ENCODE data around the gene UGT1A7. TPM values are rescaled to one million over a fixed set of nuclear protein-coding genes. Genes with fewer than 3 reads are reported as not detected.

UGT1A7 gene
- polyA plus RNA-seq, 1 donor from 2014 or later: not detected

DNA sequence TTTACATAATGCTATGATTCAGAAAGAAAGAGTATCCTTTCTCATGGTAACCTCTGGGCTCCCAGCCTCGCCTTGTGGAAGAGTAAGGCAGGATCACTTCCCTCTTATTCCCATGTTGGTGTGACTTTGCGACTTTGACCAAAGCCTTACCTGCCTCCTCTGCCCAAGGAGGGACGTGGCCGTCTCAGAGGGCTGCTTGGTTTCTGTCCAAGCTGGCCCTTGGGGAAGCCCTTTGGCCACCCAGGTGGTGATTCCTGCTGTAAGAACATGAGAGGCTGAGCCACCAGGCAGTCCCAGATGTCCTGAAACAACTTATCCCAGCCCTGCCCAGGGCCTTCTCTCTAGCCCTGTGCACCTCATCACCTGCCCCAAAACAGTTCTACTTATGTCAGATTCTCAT is 17.0 kb downstream of the UGT1A7 start:
- Histone ChIP-seq H3K4me3 (ENCODE audit: low read length) (no peak overlapping the region), H3K79me2 (replicated peaks; ENCODE audit: insufficient read depth, low read length) (no peaks in the 10 kb centered on the region), H3F3A (ENCODE audit: insufficient read depth, low read length, poor library complexity, severe bottlenecking) (no peaks in the 10 kb centered on the region), H3K9me3 (ENCODE audit: low read length) (no peaks in the 10 kb centered on the region), H4K20me1 (ENCODE audit: insufficient read depth) (no peaks in the 10 kb centered on the region), H3K4me2 (ENCODE audit: low read length) (no peak overlapping the region), H3K36me3 (ENCODE audit: insufficient read depth, low read length) (no peaks in the 10 kb centered on the region), H3K9me2 (ENCODE audit: insufficient read depth, low read length) (no peaks in the 10 kb centered on the region), H3K27ac (ENCODE audit: low read length) (no peak overlapping the region), H2AFZ (ENCODE audit: low read depth, low read length) (no peak overlapping the region), H3K9ac (ENCODE audit: low read length) (no peak overlapping the region), H3K27me3 (ENCODE audit: insufficient read depth, low read depth, low read length) (no peaks in the 10 kb centered on the region)
- no peak for TF ChIP-seq EP300 (conservative IDR thresholded peaks at IDR 0.05; ENCODE audit: poor library complexity, severe bottlenecking)
- TF ChIP-seq CTCF (IDR thresholded peaks at IDR 0.05; ENCODE audit: poor library complexity, severe bottlenecking): no peak
- TF ChIP-seq EZH2 (IDR thresholded peaks at IDR 0.05; ENCODE audit: borderline replicate concordance, insufficient read depth, low read length, poor library complexity, severe bottlenecking): no peak
- TF ChIP-seq POLR2AphosphoS5 (IDR thresholded peaks at IDR 0.05): no peak
- TF ChIP-seq TAF1 (IDR thresholded peaks at IDR 0.05; ENCODE audit: low read depth): no peak
- TF ChIP-seq RAD21 (conservative IDR thresholded peaks at IDR 0.05): no peak
- TF ChIP-seq MXI1 (conservative IDR thresholded peaks at IDR 0.05; ENCODE audit: poor library complexity, severe bottlenecking): no peak
- TF ChIP-seq, protein P1, sequence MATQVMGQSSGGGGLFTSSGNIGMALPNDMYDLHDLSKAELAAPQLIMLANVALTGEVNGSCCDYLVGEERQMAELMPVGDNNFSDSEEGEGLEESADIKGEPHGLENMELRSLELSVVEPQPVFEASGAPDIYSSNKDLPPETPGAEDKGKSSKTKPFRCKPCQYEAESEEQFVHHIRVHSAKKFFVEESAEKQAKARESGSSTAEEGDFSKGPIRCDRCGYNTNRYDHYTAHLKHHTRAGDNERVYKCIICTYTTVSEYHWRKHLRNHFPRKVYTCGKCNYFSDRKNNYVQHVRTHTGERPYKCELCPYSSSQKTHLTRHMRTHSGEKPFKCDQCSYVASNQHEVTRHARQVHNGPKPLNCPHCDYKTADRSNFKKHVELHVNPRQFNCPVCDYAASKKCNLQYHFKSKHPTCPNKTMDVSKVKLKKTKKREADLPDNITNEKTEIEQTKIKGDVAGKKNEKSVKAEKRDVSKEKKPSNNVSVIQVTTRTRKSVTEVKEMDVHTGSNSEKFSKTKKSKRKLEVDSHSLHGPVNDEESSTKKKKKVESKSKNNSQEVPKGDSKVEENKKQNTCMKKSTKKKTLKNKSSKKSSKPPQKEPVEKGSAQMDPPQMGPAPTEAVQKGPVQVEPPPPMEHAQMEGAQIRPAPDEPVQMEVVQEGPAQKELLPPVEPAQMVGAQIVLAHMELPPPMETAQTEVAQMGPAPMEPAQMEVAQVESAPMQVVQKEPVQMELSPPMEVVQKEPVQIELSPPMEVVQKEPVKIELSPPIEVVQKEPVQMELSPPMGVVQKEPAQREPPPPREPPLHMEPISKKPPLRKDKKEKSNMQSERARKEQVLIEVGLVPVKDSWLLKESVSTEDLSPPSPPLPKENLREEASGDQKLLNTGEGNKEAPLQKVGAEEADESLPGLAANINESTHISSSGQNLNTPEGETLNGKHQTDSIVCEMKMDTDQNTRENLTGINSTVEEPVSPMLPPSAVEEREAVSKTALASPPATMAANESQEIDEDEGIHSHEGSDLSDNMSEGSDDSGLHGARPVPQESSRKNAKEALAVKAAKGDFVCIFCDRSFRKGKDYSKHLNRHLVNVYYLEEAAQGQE (IDR thresholded peaks at IDR 0.05; ENCODE audit: borderline replicate concordance): no peak
- TF ChIP-seq SMC3 (conservative IDR thresholded peaks at IDR 0.05; ENCODE audit: poor library complexity): no peak

DNA sequence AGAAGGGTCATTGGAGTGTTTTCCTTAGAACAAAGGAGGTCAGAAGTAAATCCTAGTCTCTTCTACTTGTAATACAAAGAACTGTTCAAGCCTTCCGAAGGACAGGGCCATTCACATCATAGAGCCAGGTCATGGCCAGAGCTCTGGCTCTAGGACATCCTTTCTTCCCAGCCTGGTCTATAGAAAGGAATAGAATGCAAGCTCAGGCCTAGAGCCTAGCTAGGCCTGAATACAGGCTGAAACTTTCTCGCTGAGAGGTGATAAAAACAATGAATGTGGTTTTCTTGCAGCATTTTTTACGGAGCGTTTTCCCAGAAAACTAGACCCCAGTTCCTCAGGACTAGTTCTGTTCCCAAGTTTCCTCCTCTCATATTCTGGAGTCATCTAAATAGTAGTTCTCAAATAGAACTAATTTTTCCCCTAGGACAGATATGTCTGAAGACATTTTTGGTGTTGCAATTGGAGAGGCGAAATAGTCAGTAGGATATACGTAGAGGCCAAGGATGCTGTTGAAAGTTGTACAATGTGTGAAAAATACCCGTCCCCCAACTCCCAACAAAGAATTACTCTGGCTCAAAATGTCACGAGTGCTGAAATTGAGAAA is 17.8 kb downstream of the UGT1A7 start:
- H3K36me3 ChIP-seq (ENCODE audit: insufficient read depth, low read length): no peaks in the 10 kb centered on the region
- no peaks in the 10 kb centered on the region for H3K79me2 ChIP-seq (replicated peaks; ENCODE audit: insufficient read depth, low read length)
- no peak for TF ChIP-seq EZH2 (IDR thresholded peaks at IDR 0.05; ENCODE audit: borderline replicate concordance, insufficient read depth, low read length, poor library complexity, severe bottlenecking)
- no peak for TF ChIP-seq MXI1 (conservative IDR thresholded peaks at IDR 0.05; ENCODE audit: poor library complexity, severe bottlenecking)
- TF ChIP-seq RAD21 (conservative IDR thresholded peaks at IDR 0.05): no peak
- TF ChIP-seq TAF1 (IDR thresholded peaks at IDR 0.05; ENCODE audit: low read depth): no peak
- no peak for TF ChIP-seq POLR2AphosphoS5 (IDR thresholded peaks at IDR 0.05)
- TF ChIP-seq CTCF (IDR thresholded peaks at IDR 0.05; ENCODE audit: poor library complexity, severe bottlenecking): no peak
- TF ChIP-seq EP300 (conservative IDR thresholded peaks at IDR 0.05; ENCODE audit: poor library complexity, severe bottlenecking): no peak
- no peak for TF ChIP-seq SMC3 (conservative IDR thresholded peaks at IDR 0.05; ENCODE audit: poor library complexity)
- TF ChIP-seq, protein P1 (IDR thresholded peaks at IDR 0.05; ENCODE audit: borderline replicate concordance): no peak
- H3K4me2 ChIP-seq (ENCODE audit: low read length): no peak overlapping the region
- H3K9me2 ChIP-seq (ENCODE audit: insufficient read depth, low read length): no peaks in the 10 kb centered on the region
- no peak overlapping the region for H3K4me3 ChIP-seq (ENCODE audit: low read length)
- H3K9ac ChIP-seq (ENCODE audit: low read length): no peak overlapping the region
- H3K9me3 ChIP-seq (ENCODE audit: low read length): no peaks in the 10 kb centered on the region
- H2AFZ ChIP-seq (ENCODE audit: low read depth, low read length): no peak overlapping the region
- no peak overlapping the region for H3K27ac ChIP-seq (ENCODE audit: low read length)
- H3K27me3 ChIP-seq (ENCODE audit: insufficient read depth, low read depth, low read length): no peaks in the 10 kb centered on the region
- no peaks in the 10 kb centered on the region for H3F3A ChIP-seq (ENCODE audit: insufficient read depth, low read length, poor library complexity, severe bottlenecking)
- no peaks in the 10 kb centered on the region for H4K20me1 ChIP-seq (ENCODE audit: insufficient read depth)
